ENCODE measurements around the gene TCF7L2.

The TCF7L2 gene

DNA sequence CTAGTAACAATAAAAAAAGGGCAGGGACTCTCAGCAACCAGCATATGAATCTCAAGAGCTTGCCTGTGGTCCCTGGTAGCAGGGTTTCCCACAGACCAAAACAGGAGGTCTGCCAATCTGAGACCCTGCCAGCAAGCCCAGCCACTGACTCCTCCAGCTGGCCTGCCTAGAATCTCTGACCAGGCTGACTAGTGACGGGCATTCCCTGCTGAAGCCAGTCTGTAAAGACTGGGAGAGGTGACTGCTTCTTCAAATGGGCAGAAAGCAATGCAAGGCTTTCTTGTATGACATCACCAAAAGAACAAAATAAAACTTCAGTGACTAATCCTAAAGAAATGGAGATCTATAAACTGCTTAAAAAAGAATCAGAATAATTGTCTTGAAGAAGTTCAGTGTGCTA, 249.4 kb downstream of the TCF7L2 start:
- DNase-seq, result no peak

DNA sequence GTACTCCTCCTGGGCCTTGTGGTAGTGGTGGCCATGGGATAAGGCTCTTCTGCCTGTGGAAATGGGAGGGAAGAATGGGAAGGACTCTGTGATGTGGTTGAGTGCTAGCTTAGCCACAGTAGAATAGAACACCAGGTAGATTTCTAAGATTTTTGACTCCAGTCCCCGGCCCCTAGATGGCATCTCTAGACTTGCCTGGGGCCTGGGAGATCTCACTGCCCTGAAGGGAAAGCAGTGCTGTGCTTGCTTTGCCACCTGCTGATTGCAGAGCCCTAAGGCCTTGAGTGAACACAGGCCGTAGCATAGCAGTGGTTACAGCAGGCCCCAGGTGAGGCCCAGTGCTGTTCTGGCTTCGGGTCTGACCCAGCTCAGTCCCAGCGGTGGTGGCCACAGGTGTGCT, 252.0 kb downstream of the TCF7L2 start:
- no peak for DNase-seq

GRCh38 chr10:113207924-113208323, 257.9 kb downstream of the TCF7L2 start:
- DNase-seq, result no peak

GRCh38 chr10:113213035-113213434, 263.0 kb downstream of the TCF7L2 start:
- no peak for DNase-seq

DNA sequence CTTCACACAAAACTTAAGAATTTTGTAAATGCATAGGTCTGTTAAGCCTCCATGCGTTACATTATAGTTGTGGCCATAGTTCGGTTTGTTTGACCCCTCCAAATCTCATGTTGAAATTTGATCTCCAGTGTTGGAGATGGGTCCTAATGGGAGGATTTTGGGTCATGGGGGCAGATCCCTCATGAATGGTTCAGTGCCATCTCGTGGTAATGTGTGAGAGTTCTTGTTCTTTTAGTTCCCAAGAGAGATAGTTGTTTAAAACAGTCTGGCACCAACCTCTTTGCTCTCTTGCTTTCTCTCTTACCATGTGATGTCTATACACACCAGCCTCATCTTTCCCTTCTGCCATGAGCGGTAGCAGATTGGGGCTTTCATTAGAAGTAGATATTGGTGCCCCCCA, 264.3 kb downstream of the TCF7L2 start:
- DNase-seq, result no peak

DNA sequence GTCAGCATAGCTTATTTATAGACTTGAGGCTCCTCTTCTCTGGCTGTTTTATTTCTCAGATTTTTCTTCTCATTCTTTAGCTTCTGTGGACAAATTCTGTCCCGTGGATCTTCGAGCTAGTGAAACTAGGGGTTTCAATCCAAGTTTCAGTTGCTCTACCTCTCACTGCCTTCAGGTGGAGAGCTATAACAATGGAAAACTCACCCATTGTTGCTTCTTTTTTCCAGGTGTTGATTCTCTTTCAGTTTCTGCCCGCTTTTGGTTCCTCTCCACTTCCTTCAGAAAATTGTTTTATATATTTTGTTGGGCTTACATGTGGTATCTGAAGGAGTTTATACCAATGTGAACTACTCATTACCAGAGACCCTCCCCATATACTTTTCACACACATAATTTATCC, 266.1 kb downstream of the TCF7L2 start:
- no peak for DNase-seq

Data from NCI-H2107 (cell line).